ENCODE data around the gene ZNF611. TPM values are rescaled to one million over a fixed set of nuclear protein-coding genes. Genes with fewer than 3 reads are reported as not detected.
"Not testable (repeated sequence)": the region's sequence is repeated elsewhere in the genome, so short reads cannot be mapped to it uniquely, and the experiment has no call there.

The ZNF611 gene
- total and polyA plus RNA-seq, 9 donors, result 5.9 to 21.5 (median 16.2) TPM

GRCh38 chr19:52739576-52739975 lies 4.7 kb upstream of the ZNF611 start:
- WGBS, 3 donors, result 87 to 92% (median 89%) methylated on average over 14 of the region's 14 CpGs
- no peaks in the 10 kb centered on the region for H3K9me3 ChIP-seq
- H3K36me3 ChIP-seq, result no peaks in the 10 kb centered on the region
- no peaks in the 10 kb centered on the region for H3K4me1 ChIP-seq (ENCODE audit: insufficient read depth)
- intact Hi-C loops (cut with DNase I), result no loop called here
- TF ChIP-seq CTCF (IDR thresholded peaks at IDR 0.05), result no peak
- no peak for TF ChIP-seq EP300 (IDR thresholded peaks at IDR 0.05)
- TF ChIP-seq POLR2A (IDR thresholded peaks at IDR 0.05), result no peak
- H3K4me3 ChIP-seq, result no peak overlapping the region
- H3K27ac ChIP-seq, result no peak overlapping the region
- no peaks in the 10 kb centered on the region for H3K27me3 ChIP-seq
- no peak for DNase-seq

- Histone ChIP-seq H3K27ac (peak overlapping the region in 1 of 2 donors; percentile 83), H3K36me3 (no peaks in the 10 kb centered on the region), H3K4me1 (ENCODE audit: insufficient read depth) (peaks cover 1% of the 10 kb centered on the region), H3K9me3 (no peaks in the 10 kb centered on the region), H3K4me3 (no peak overlapping the region), H3K27me3 (no peaks in the 10 kb centered on the region)
- peak; percentile 56 to 64 (median 62) for DNase-seq
- WGBS, 3 donors, result 28 to 45% (median 44%) methylated on average over 18 of the region's 18 CpGs
- TF ChIP-seq EP300 (IDR thresholded peaks at IDR 0.05) (no peak), POLR2A (IDR thresholded peaks at IDR 0.05) (no peak), CTCF (IDR thresholded peaks at IDR 0.05) (no peak)
- intact Hi-C loops (cut with DNase I), result no loop called here
These were observed 890 bp upstream of the ZNF611 start for GRCh38 chr19:52735734-52736133.

- 0 to 1% (median 0%) methylated on average over 35 to 39 of the region's 39 CpGs for WGBS, 3 donors
- DNase-seq, result peak; percentile 18 to 61 (median 49)
- intact Hi-C loops (cut with DNase I), result no loop called here
These were observed 432 bp downstream of the ZNF611 start for GRCh38 chr19:52734331-52734892.

GRCh38 chr19:52726051-52726450 lies 8.8 kb downstream of the ZNF611 start:
- H3K27ac ChIP-seq; H3K4me3 ChIP-seq; H3K4me1 ChIP-seq (ENCODE audit: insufficient read depth); H3K36me3 ChIP-seq; intact Hi-C loops (cut with DNase I); DNase-seq; H3K27me3 ChIP-seq; H3K9me3 ChIP-seq: not testable (repeated sequence)
- WGBS, 3 donors, result 94 to 96% (median 95%) methylated on average over 16 of the region's 16 CpGs

More at GRCh38 chr19:52734331-52734892, 432 bp downstream of the ZNF611 start:
- peaks cover 1% of the 10 kb centered on the region for H3K4me1 ChIP-seq (ENCODE audit: insufficient read depth)
- no peaks in the 10 kb centered on the region for H3K9me3 ChIP-seq
- no peaks in the 10 kb centered on the region for H3K36me3 ChIP-seq
- peak overlapping the region; percentile 64 to 76 for H3K27ac ChIP-seq
- peak overlapping the region; percentile 79 for H3K4me3 ChIP-seq
- no peaks in the 10 kb centered on the region for H3K27me3 ChIP-seq
- no peak for TF ChIP-seq EP300 (IDR thresholded peaks at IDR 0.05)
- TF ChIP-seq POLR2A (IDR thresholded peaks at IDR 0.05), result no peak
- TF ChIP-seq CTCF (IDR thresholded peaks at IDR 0.05), result no peak

- no peak for DNase-seq
- Histone ChIP-seq H3K4me1 (ENCODE audit: insufficient read depth) (no peaks in the 10 kb centered on the region), H3K9me3 (no peaks in the 10 kb centered on the region), H3K36me3 (no peaks in the 10 kb centered on the region), H3K27ac (no peak overlapping the region), H3K27me3 (no peaks in the 10 kb centered on the region), H3K4me3 (no peak overlapping the region)
- TF ChIP-seq EP300 (IDR thresholded peaks at IDR 0.05), result no peak
- TF ChIP-seq CTCF (IDR thresholded peaks at IDR 0.05), result no peak
- TF ChIP-seq POLR2A (IDR thresholded peaks at IDR 0.05), result no peak
- intact Hi-C loops (cut with DNase I), result no loop called here
- WGBS, 3 donors, result 91 to 95% (median 93%) methylated on average over 24 of the region's 24 CpGs
These were observed 9.3 kb downstream of the ZNF611 start for GRCh38 chr19:52725528-52725961.

Data from ovary (tissue), 9 donors.